Neural cell (in vitro differentiated cells): ENCODE results near the gene CLCNKA.

Experiments used
- CTCF ChIP-seq: fragments of 450-650 bp; IDR thresholded peaks from 2 replicates; pipeline ENCODE4 v1.5.1; 2014; ENCODE audit warnings: antibody characterized with exemption, mild to moderate bottlenecking, moderate library complexity; ENCODE audit not compliant: poor library complexity, severe bottlenecking
- EP300 ChIP-seq: fragments of 450-650 bp; conservative IDR thresholded peaks from 2 replicates; pipeline ENCODE4 v1.6.1; 2014; ENCODE audit warnings: antibody characterized with exemption, mild to moderate bottlenecking, moderate library complexity; ENCODE audit not compliant: poor library complexity, severe bottlenecking
- MXI1 ChIP-seq: fragments of 450-650 bp; conservative IDR thresholded peaks from 2 replicates; pipeline ENCODE4 v1.6.1; 2014; ENCODE audit warnings: antibody characterized with exemption, mild to moderate bottlenecking; ENCODE audit not compliant: poor library complexity, severe bottlenecking
- POLR2AphosphoS5 ChIP-seq: IDR thresholded peaks from 2 replicates; pipeline ENCODE4 v1.6.1; 2012
- RAD21 ChIP-seq: fragments of 450-650 bp; conservative IDR thresholded peaks from 2 replicates; pipeline ENCODE4 v1.6.1; 2014; ENCODE audit warnings: antibody characterized with exemption, mild to moderate bottlenecking, moderate library complexity
- REST ChIP-seq: IDR thresholded peaks from 2 replicates; pipeline ENCODE4 v1.6.1; 2012; ENCODE audit warnings: borderline replicate concordance

GRCh38 chr1:16067933-16068332 lies 46.1 kb downstream of the CLCNKA start:
- TF ChIP-seq POLR2AphosphoS5 (no peak), CTCF (no peak), EP300 (no peak), MXI1 (no peak), REST (no peak), RAD21 (no peak)
